HepG2 (cell line): Measurements from ENCODE around the gene EVI5. TPM values are rescaled to one million over a fixed set of nuclear protein-coding genes. Genes with fewer than 3 reads are reported as not detected.
A peak's percentile ranks its signal among the peaks of the same experiment; 100 is the strongest.

Experiments
- ATAC-seq: fragments of 200-7000 bp; cut with Tn5 transposase; 3 replicates; pipeline ENCODE4 v1.9.1; 2020; ENCODE audit warnings: mild to moderate bottlenecking, moderate library complexity
- BruUV-seq: library from RNA; stranded (reverse); fragments of 400-500 nt; replicated peaks from 2 replicates; lab custom pipeline; 2021; lab: Mats Ljungman, UMichigan
- CTCF ChIA-PET: fragments of 300-600 bp; formaldehyde crosslinking; extraction: SDS; loops from one replicate; lab custom pipeline; 2021; ENCODE audit warnings: low total read pairs, inconsistent platforms, low intra/inter-chr PET ratio; lab: Yijun Ruan, JAX
- POLR2A ChIA-PET: fragments of 350-600 bp; sonication (Branson Sonifier 250); formaldehyde crosslinking; loops from one replicate; lab custom pipeline; 2020; ENCODE audit warnings: antibody characterized with exemption, inconsistent platforms; lab: Yijun Ruan, JAX
- DNase-seq: peaks from one replicate; pipeline ENCODE4 v3.0.0-alpha.2; 2015; ENCODE audit warnings: low spot score
- FAIRE-seq: peaks from 3 replicates; lab custom pipeline; 2011; peaks lifted over from hg19 to GRCh38; lab: Jason Lieb, UNC
- H2AFZ ChIP-seq: one replicate; pipeline ENCODE4 v1.6.1; 2011; ENCODE audit warnings: low read length, inconsistent platforms
- H3K27ac ChIP-seq: fragments of 300-600 bp; 3 replicates; pipeline ENCODE4 v1.8.0; 2011; ENCODE audit warnings: mixed run types, mild to moderate bottlenecking, mixed read lengths, low read length, inconsistent platforms; ENCODE audit not compliant: insufficient read depth; ENCODE audit errors: extremely low read length
- H3K27me3 ChIP-seq, 2 experiments: fragments of 200-600 bp in 1 of 2; 2 replicates in 1 of 2; 3 replicates in 1 of 2; pipeline versions ENCODE4 v1.6.0 to v1.8.0; 2011; ENCODE audit warnings: low read length in 2 of 2, mild to moderate bottlenecking in 2 of 2, moderate library complexity in 2 of 2, inconsistent platforms in 1 of 2; ENCODE audit not compliant: insufficient read depth in 2 of 2, control insufficient read depth in 1 of 2
- H3K36me3 ChIP-seq, 2 experiments: fragments of 200-600 bp in 1 of 2; replicated peaks in 1 of 2; 2 replicates in 1 of 2; 3 replicates in 1 of 2; pipeline versions ENCODE4 v1.5.1 to v1.8.0; 2011; ENCODE audit warnings: low read length in 2 of 2, inconsistent platforms in 1 of 2; ENCODE audit not compliant: insufficient read depth in 2 of 2, control insufficient read depth in 1 of 2
- H3K4me1 ChIP-seq: 2 replicates; pipeline ENCODE4 v1.5.1; 2012; ENCODE audit warnings: low read length, inconsistent platforms; ENCODE audit not compliant: insufficient read depth
- H3K4me2 ChIP-seq: 2 replicates; pipeline ENCODE4 v1.6.0; 2011; ENCODE audit warnings: low read depth, low read length, inconsistent platforms
- H3K4me3 ChIP-seq, 3 experiments: fragments of 200-600 bp in 1 of 3; sonication (generic), shearing (Covaris generic) in 1 of 3; replicated peaks in 1 of 3; 2 replicates each; pipeline ENCODE4 v1.5.1; 2011 to 2016; ENCODE audit warnings: low read length in 3 of 3, inconsistent platforms in 2 of 3, low read depth in 2 of 3, mild to moderate bottlenecking in 2 of 3, control low read depth in 1 of 3, mixed read lengths in 1 of 3; ENCODE audit not compliant: insufficient read depth in 1 of 3
- H3K79me2 ChIP-seq: one replicate; pipeline ENCODE4 v1.6.1; 2011; ENCODE audit warnings: low read length, inconsistent platforms; ENCODE audit not compliant: insufficient read depth
- H3K9ac ChIP-seq: 2 replicates; pipeline ENCODE4 v1.6.0; 2011; ENCODE audit warnings: mild to moderate bottlenecking, low read depth, low read length, inconsistent platforms; ENCODE audit not compliant: insufficient read depth
- H3K9me3 ChIP-seq: 2 replicates; pipeline ENCODE4 v1.5.1; 2012; ENCODE audit warnings: mild to moderate bottlenecking, low read length
- H4K20me1 ChIP-seq: 2 replicates; pipeline ENCODE4 v1.6.0; 2011; ENCODE audit warnings: inconsistent platforms, mild to moderate bottlenecking, low read length, moderate library complexity; ENCODE audit not compliant: insufficient read depth
- AGO2 ChIP-seq: fragments of 200-400 bp; formaldehyde crosslinking; optimal IDR thresholded peaks from 2 replicates; pipeline ENCODE3; 2017; ENCODE audit warnings: mild to moderate bottlenecking, low read depth, low read length, moderate library complexity
- GATAD1 ChIP-seq: IDR thresholded peaks from 2 replicates; pipeline ENCODE4 v1.6.1; 2016; ENCODE audit warnings: missing genetic modification reagents, missing compliant biosample characterization
- HBP1 ChIP-seq: IDR thresholded peaks from 2 replicates; pipeline ENCODE4 v1.6.1; 2016; ENCODE audit warnings: low read depth, control low read depth
- MAFK ChIP-seq, 2 experiments: IDR thresholded peaks in 1 of 2; conservative IDR thresholded peaks in 1 of 2; 2 replicates each; pipeline ENCODE4 v1.6.1; 2011; ENCODE audit warnings: improper control_type of control experiment in 2 of 2, low read length in 2 of 2
- ZBTB46 ChIP-seq: sonication (generic); formaldehyde crosslinking; IDR thresholded peaks from 2 replicates; pipeline ENCODE4 v1.4.0; 2020; ENCODE audit warnings: mild to moderate bottlenecking, missing genetic modification reagents, borderline replicate concordance
- ZBTB7A ChIP-seq: sonication (generic); formaldehyde crosslinking; IDR thresholded peaks from 2 replicates; pipeline ENCODE4 v1.8.0; 2022; ENCODE audit warnings: mild to moderate bottlenecking, missing genetic modification reagents
- ZNF24 ChIP-seq: fragments of 450-650 bp; IDR thresholded peaks from 2 replicates; pipeline ENCODE4 v1.6.1; 2017; ENCODE audit warnings: antibody characterized with exemption, mild to moderate bottlenecking
- ZNF3 ChIP-seq: IDR thresholded peaks from 2 replicates; pipeline ENCODE4 v1.7.0; 2017; ENCODE audit warnings: inconsistent platforms
- WGBS: methylation state at CpG from one replicate; pipeline ENCODE4 v1.1.6; 2017; ENCODE audit warnings: low lambda C conversion rate; 5-methylcytosine and 5-hydroxymethylcytosine counted together
- in situ Hi-C: cut with HindIII; loops from 2 replicates; pipeline ENCODE4 v1.10.0; 2017; ENCODE audit warnings: low pct_unique_long_range_greater_than_20kb; ENCODE audit not compliant: extremely low pct_ligation_motif_present
- intact Hi-C: fragments of 100-400 bp; cut with micrococcal nuclease; formaldehyde crosslinking; loops from one replicate; pipeline ENCODE4 v1.10.0; 2022; ENCODE audit not compliant: unreplicated experiment
- polyA plus RNA-seq, 8 experiments: library from polyadenylated mRNA; depleted of rRNA in 3 of 8; stranded (reverse) in 7 of 8; unstranded in 1 of 8; fragments of >200 nt; fragmentation: Illumina TruSeq in 4 of 8; extraction: Trizol in 4 of 8; gene quantifications; 2 replicates each; pipeline versions ENCODE4 v1.2.1 to v1.2.3, GENCODE V29; 2011 to 2016; ENCODE audit warnings: low read depth in 4 of 8, missing spikeins in 1 of 8, mixed read lengths in 1 of 8; ENCODE audit not compliant: insufficient read depth in 1 of 8
- total RNA-seq, 5 experiments: library from RNA; depleted of rRNA; stranded (reverse); fragments of >200 nt; fragmentation: Illumina TruSeq; extraction: Trizol; gene quantifications; 2 replicates each; pipeline ENCODE4 v1.2.3, GENCODE V29; 2016; ENCODE audit warnings: low read depth in 1 of 5

The EVI5 gene
- total and polyA plus RNA-seq, 2 of the 13 experiments (the other 11 are each of a cell fraction or from before 2014, with no cell fraction given): 4.0 to 12.6 TPM

DNA sequence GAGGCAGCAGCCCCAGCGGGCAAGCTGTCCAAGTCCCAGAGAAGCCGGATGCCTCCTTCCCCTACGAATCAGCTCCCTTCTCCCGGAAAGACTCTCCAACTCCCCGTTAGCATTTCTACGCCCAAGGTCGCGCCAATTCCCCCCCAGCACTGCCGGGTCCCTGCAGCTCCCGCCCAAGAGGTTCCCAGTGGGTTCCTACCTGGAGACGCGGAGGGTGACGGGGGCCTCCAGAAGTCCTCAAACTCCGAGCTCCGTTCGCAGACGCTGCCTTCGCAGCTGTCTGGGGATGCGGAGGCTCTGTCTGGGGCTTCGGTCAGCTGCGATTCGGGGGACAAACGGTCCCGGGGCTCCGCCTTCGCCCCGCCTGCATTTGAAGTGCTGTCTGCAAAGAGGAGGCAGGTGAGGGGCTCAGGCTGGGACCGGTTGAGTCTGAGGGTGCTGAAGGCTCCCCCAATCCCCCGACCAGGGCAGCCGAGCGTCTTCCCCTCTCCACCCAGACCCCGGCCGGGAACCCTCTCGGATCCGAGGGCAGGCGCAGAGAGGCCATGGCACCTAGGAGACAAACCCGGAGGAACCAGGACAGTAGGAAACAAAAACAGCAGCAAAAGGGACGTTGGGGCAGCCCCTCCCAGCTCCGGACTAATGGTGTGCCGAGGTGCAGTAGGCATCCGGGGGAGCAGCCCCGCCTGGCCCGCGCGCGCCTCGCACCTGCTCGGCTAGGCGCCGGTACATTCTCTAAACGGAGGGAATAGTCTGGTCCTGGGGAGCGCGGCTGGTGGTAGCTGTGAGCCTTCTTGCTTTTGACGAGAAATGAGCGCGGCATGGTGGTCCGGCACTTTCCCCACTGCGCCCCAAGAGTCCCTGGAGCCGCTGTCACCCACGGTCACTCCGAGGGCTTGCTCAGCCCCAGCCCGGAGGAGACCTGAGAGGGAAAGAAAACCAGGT, 302.0 kb downstream of the EVI5 start (continued):
- no peak for TF ChIP-seq ZNF3 (CRISPR knock-in tag)

DNA sequence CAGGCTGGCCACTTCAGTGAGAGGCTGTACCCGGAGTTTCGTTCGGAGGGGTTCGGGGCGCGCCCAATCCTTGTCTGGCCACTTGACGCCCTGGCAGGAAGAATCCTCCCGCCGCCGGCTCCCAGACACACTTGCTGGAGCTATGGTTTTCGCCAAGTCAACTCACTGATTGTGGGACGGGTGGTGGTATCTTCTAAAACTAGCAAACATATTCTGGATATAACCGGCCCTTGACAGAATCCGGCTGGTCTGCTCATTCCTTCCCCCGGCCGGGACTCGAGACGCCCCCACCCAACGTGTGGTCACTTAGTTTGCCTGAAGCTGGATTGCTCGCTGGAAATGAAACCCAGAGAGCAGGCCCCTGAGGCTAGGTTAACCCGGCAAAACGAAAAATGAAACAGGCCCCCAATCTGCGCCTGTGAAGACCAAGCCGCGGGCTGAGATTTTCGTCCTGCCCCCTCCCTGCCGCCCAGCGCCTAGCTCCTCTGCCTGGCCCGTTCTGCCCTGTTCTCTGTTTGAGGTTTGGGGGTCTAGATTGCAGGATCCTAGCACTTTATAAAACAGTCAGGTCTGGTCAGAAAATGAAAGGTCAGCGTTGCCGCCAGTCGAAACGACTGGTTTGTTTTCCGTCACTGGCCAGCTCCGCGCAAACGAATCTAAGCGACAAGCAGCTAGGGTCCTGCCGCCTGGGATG, 302.8 kb downstream of the EVI5 start:
- DNase-seq (no peak), FAIRE-seq (no peak), ATAC-seq (no peak)
- Histone ChIP-seq H4K20me1 (no peaks in the 10 kb centered on the region), H3K27ac (no peak overlapping the region), H3K4me2 (no peak overlapping the region), H3K4me1 (peaks cover 18% of the 10 kb centered on the region), H3K27me3 (no peaks in the 10 kb centered on the region; a peak in 2 of 5 replicates), H3K9ac (no peak overlapping the region), H3K9me3 (no peaks in the 10 kb centered on the region), H3K4me3 (no peak overlapping the region), H3K79me2 (no peaks in the 10 kb centered on the region), H3K36me3 (peaks cover 2 to 11% of the 10 kb centered on the region in 2 experiments; a peak in 4 of 5 replicates), H2AFZ (no peak overlapping the region)
- in situ Hi-C loops (loop anchor here (5.0 kb wide), 1 partner anchor 115 kb away; no protein-coding TSS in a partner anchor), intact Hi-C loops (no loop called here)
- BruUV-seq: no TSS peak
- ChIA-PET CTCF (no interaction called here), POLR2A (no interaction called here)
- 98% methylated on average over 38 of the region's 39 CpGs for WGBS
- TF ChIP-seq HBP1 (no peak), ZBTB7A (CRISPR knock-in tag) (no peak), ZNF24 (no peak), MAFK (conservative IDR thresholded peaks at IDR 0.05 in 1 of 2, IDR thresholded peaks at IDR 0.05 in 1 of 2; ENCODE audit: low read length in 2 of 2) (peak in 1 of 2 experiments; percentile 16; a peak in 1 of 4 replicates), AGO2 (no peak), ZBTB46 (CRISPR knock-in tag) (no peak), GATAD1 (no peak)
